ENCODE data around the gene CWC25. TPM values are rescaled to one million over a fixed set of nuclear protein-coding genes. Genes with fewer than 3 reads are reported as not detected.

Gene CWC25
- total and polyA plus RNA-seq, 9 of the 15 experiments (the other 6 are each of a cell fraction or from before 2014, with no cell fraction given), result 16.5 to 27.4 (median 23.0) TPM

DNA sequence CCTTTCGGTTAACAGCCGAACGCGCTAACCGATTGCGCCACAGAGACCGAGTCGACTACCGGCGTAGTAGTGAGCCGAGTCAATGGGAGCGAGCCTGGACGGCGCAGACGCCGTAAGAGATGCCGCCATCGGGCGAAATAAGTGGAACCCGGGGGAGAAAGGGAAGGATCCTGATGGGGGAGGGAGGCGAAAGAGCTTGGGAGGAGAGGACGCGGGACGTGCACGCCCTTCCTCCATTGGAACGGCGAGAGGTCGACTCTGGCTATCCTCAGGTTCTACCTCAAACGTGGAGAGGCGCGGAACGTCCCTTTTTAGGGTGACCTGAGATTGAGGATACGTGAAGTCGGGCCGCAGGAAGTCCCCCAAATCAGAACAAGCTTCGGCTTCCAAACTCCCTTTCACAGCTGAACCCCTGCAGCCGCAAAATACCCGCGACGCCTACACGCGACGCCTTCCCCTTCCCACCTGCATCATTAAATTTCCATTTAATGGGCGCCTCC lies 73.3 kb downstream of the CWC25 start (continued):
- TF ChIP-seq, protein P1, sequence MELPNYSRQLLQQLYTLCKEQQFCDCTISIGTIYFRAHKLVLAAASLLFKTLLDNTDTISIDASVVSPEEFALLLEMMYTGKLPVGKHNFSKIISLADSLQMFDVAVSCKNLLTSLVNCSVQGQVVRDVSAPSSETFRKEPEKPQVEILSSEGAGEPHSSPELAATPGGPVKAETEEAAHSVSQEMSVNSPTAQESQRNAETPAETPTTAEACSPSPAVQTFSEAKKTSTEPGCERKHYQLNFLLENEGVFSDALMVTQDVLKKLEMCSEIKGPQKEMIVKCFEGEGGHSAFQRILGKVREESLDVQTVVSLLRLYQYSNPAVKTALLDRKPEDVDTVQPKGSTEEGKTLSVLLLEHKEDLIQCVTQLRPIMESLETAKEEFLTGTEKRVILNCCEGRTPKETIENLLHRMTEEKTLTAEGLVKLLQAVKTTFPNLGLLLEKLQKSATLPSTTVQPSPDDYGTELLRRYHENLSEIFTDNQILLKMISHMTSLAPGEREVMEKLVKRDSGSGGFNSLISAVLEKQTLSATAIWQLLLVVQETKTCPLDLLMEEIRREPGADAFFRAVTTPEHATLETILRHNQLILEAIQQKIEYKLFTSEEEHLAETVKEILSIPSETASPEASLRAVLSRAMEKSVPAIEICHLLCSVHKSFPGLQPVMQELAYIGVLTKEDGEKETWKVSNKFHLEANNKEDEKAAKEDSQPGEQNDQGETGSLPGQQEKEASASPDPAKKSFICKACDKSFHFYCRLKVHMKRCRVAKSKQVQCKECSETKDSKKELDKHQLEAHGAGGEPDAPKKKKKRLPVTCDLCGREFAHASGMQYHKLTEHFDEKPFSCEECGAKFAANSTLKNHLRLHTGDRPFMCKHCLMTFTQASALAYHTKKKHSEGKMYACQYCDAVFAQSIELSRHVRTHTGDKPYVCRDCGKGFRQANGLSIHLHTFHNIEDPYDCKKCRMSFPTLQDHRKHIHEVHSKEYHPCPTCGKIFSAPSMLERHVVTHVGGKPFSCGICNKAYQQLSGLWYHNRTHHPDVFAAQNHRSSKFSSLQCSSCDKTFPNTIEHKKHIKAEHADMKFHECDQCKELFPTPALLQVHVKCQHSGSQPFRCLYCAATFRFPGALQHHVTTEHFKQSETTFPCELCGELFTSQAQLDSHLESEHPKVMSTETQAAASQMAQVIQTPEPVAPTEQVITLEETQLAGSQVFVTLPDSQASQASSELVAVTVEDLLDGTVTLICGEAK (IDR thresholded peaks at IDR 0.05), result peak; percentile 88
- TF ChIP-seq, protein P1 (CRISPR knock-in tag; IDR thresholded peaks at IDR 0.05), result no peak
- TF ChIP-seq KLF13 (tag; IDR thresholded peaks at IDR 0.05; ENCODE audit: borderline replicate concordance, low read depth), result no peak
- no peak for TF ChIP-seq NELFE (IDR thresholded peaks at IDR 0.05; ENCODE audit: insufficient read depth, insufficient read length)
- peak; percentile 71 for TF ChIP-seq POLR2G (IDR thresholded peaks at IDR 0.05; ENCODE audit: low read depth, low read length)
- no peak; the same call in 1 of the 2 replicates for TF ChIP-seq TOE1 (IDR thresholded peaks at IDR 0.05; ENCODE audit: borderline replicate concordance)
- no peak for TF ChIP-seq TOE1 (CRISPR knock-in tag; IDR thresholded peaks at IDR 0.05; ENCODE audit: borderline replicate concordance, low read depth)
- TF ChIP-seq, protein P2, sequence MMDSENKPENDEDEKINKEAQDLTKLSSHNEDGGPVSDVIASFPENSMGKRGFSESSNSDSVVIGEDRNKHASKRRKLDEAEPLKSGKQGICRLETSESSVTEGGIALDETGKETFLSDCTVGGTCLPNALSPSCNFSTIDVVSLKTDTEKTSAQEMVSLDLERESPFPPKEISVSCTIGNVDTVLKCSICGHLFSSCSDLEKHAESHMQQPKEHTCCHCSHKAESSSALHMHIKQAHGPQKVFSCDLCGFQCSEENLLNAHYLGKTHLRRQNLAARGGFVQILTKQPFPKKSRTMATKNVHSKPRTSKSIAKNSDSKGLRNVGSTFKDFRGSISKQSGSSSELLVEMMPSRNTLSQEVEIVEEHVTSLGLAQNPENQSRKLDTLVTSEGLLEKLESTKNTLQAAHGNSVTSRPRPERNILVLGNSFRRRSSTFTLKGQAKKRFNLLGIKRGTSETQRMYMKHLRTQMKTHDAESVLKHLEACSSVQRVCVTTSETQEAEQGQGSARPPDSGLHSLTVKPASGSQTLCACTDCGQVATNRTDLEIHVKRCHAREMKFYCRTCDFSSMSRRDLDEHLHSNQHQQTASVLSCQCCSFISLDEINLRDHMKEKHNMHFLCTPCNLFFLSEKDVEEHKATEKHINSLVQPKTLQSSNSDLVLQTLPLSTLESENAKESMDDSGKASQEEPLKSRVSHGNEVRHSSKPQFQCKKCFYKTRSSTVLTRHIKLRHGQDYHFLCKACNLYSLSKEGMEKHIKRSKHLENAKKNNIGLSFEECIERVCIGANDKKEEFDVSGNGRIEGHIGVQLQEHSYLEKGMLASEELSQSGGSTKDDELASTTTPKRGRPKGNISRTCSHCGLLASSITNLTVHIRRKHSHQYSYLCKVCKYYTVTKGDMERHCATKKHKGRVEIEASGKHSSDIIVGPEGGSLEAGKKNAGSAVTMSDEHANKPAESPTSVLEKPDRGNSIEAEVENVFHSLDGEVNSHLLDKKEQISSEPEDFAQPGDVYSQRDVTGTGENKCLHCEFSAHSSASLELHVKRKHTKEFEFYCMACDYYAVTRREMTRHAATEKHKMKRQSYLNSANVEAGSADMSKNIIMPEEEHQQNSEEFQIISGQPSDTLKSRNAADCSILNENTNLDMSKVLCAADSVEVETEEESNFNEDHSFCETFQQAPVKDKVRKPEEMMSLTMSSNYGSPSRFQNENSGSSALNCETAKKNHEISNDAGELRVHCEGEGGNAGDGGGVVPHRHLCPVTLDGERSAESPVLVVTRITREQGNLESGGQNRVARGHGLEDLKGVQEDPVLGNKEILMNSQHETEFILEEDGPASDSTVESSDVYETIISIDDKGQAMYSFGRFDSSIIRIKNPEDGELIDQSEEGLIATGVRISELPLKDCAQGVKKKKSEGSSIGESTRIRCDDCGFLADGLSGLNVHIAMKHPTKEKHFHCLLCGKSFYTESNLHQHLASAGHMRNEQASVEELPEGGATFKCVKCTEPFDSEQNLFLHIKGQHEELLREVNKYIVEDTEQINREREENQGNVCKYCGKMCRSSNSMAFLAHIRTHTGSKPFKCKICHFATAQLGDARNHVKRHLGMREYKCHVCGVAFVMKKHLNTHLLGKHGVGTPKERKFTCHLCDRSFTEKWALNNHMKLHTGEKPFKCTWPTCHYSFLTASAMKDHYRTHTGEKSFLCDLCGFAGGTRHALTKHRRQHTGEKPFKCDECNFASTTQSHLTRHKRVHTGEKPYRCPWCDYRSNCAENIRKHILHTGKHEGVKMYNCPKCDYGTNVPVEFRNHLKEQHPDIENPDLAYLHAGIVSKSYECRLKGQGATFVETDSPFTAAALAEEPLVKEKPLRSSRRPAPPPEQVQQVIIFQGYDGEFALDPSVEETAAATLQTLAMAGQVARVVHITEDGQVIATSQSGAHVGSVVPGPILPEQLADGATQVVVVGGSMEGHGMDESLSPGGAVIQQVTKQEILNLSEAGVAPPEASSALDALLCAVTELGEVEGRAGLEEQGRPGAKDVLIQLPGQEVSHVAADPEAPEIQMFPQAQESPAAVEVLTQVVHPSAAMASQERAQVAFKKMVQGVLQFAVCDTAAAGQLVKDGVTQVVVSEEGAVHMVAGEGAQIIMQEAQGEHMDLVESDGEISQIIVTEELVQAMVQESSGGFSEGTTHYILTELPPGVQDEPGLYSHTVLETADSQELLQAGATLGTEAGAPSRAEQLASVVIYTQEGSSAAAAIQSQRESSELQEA (IDR thresholded peaks at IDR 0.05; ENCODE audit: low read depth), result peak; percentile 69
- TF ChIP-seq NCOA6 (IDR thresholded peaks at IDR 0.05), result peak; percentile 85
- peak; percentile 93 for TF ChIP-seq CEBPG (CRISPR knock-in tag; IDR thresholded peaks at IDR 0.05)
- peak; percentile 83 to 87 for TF ChIP-seq CEBPG (tag; conservative IDR thresholded peaks at IDR 0.05 in 1 of 2, IDR thresholded peaks at IDR 0.05 in 1 of 2)

Data from K562 (cell line).